PC-3 (cell line): Measurements from ENCODE around the gene MFNG.

Experiments
- EZH2 ChIP-seq: fragments of 300-600 bp; sonication (generic); IDR thresholded peaks from one replicate; pipeline ENCODE4 v1.6.1; 2017; ENCODE audit warnings: antibody characterized with exemption, mild to moderate bottlenecking, low read length; ENCODE audit not compliant: unreplicated experiment
- EZH2phosphoT487 ChIP-seq: fragments of 300-600 bp; sonication (generic); IDR thresholded peaks from 2 replicates; pipeline ENCODE4 v1.6.1; 2018; ENCODE audit warnings: mild to moderate bottlenecking, antibody characterized with exemption, low read length, borderline replicate concordance
- TF ChIP-seq, protein P1 (sequence below): fragments of 300-600 bp; sonication (generic); conservative IDR thresholded peaks from 2 replicates; pipeline ENCODE4 v1.5.1; 2017; ENCODE audit warnings: antibody characterized with exemption, low read depth, mild to moderate bottlenecking, low read length

DNA sequence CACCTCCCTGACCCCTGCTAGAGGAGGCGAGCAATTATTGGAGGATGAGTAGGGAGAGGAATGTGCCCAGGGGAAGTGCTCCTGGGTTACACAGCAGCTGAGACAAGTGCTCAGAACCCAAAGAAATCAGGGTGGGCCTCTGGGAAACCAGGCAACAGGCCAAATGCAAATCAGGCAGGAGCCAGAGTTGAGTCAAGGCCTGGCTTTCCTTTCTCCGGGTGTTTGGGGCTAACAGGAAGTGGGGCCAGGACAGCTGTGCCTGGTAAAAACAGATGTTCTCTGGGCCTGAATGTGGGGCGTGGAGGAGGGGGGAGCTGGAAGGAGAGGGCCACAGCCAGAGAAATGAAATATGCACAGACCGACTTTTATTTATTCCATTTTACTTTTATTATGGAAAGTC is 22.0 kb downstream of the MFNG start:
- TF ChIP-seq, protein P1, sequence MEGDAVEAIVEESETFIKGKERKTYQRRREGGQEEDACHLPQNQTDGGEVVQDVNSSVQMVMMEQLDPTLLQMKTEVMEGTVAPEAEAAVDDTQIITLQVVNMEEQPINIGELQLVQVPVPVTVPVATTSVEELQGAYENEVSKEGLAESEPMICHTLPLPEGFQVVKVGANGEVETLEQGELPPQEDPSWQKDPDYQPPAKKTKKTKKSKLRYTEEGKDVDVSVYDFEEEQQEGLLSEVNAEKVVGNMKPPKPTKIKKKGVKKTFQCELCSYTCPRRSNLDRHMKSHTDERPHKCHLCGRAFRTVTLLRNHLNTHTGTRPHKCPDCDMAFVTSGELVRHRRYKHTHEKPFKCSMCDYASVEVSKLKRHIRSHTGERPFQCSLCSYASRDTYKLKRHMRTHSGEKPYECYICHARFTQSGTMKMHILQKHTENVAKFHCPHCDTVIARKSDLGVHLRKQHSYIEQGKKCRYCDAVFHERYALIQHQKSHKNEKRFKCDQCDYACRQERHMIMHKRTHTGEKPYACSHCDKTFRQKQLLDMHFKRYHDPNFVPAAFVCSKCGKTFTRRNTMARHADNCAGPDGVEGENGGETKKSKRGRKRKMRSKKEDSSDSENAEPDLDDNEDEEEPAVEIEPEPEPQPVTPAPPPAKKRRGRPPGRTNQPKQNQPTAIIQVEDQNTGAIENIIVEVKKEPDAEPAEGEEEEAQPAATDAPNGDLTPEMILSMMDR = no peak
- no peak for TF ChIP-seq EZH2
- no peak for TF ChIP-seq EZH2phosphoT487
